Tibial artery (tissue), 4 donors: ENCODE data around the gene HPSE2.

Experiments
- DNase-seq, 2 donors: peaks; one replicate each; pipeline ENCODE4 v3.0.0-alpha.2; 2019
- H3K27ac ChIP-seq, 2 donors: fragments of 200-600 bp; sonication (generic) in 1 of 2; 1 replicate in 1 of 2; 2 replicates in 1 of 2; pipeline ENCODE4 v1.5.1; 2018 to 2019; ENCODE audit warnings: mild to moderate bottlenecking in 1 of 2
- H3K27me3 ChIP-seq, 2 donors: fragments of 200-600 bp; sonication (generic) in 1 of 2; one replicate each; pipeline versions ENCODE4 v1.5.1 to v1.6.0; 2016 to 2019
- H3K36me3 ChIP-seq, 3 donors: fragments of 200-600 bp; sonication (generic) in 2 of 3; one replicate each; pipeline ENCODE4 v1.5.1; 2016 to 2019; ENCODE audit warnings: mild to moderate bottlenecking in 2 of 3
- H3K4me1 ChIP-seq, 4 donors: fragments of 200-600 bp; sonication (generic) in 2 of 4; 1 replicate in 3 of 4; 2 replicates in 1 of 4; pipeline ENCODE4 v1.5.1; 2016 to 2019
- H3K4me3 ChIP-seq, 2 donors: fragments of 200-600 bp; sonication (generic) in 1 of 2; 1 replicate in 1 of 2; 2 replicates in 1 of 2; pipeline ENCODE4 v1.5.1; 2018 to 2019; ENCODE audit warnings: mild to moderate bottlenecking in 2 of 2
- H3K9me3 ChIP-seq, 3 donors: fragments of 200-600 bp; sonication (generic) in 1 of 3; one replicate each; pipeline ENCODE4 v1.5.1; 2016 to 2019
- intact Hi-C: fragments of 100-400 bp; cut with DNase I; formaldehyde crosslinking; loops from one replicate; pipeline ENCODE4 v1.15.0; 2023; ENCODE audit warnings: low total_unique reads
- TF ChIP-seq, protein P1 (sequence below), 2 experiments: fragments of 200-600 bp in 1 of 2; fragments of 450-650 bp in 1 of 2; IDR thresholded peaks; one replicate each; pipeline ENCODE4 v1.5.1; 2017 to 2019; ENCODE audit warnings: antibody characterized with exemption in 2 of 2, mild to moderate bottlenecking in 1 of 2, moderate library complexity in 1 of 2

Gene HPSE2

DNA sequence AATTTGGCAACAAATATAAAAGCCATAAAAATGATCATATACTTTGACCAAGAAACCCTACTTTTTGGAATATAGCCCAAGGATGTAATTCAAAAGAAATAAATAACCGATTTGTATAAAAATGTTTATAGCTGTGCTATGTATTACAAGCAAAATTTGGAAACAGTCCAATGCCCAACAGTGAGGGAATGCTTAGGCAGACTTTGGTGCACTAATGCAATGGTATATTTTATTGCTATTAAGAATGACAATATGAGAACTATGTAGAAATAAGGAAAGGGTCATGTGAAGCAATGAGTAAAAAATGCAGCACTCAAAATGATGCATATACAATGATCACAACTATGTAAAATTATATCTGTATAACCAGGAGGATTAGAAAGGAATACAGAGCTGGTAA is 515.1 kb downstream of the HPSE2 start:
- no peak for DNase-seq
- Histone ChIP-seq H3K27ac (no peak overlapping the region), H3K9me3 (no peaks in the 10 kb centered on the region), H3K4me3 (no peak overlapping the region), H3K4me1 (no peaks in the 10 kb centered on the region), H3K36me3 (no peaks in the 10 kb centered on the region), H3K27me3 (no peaks in the 10 kb centered on the region)
- TF ChIP-seq, protein P1, sequence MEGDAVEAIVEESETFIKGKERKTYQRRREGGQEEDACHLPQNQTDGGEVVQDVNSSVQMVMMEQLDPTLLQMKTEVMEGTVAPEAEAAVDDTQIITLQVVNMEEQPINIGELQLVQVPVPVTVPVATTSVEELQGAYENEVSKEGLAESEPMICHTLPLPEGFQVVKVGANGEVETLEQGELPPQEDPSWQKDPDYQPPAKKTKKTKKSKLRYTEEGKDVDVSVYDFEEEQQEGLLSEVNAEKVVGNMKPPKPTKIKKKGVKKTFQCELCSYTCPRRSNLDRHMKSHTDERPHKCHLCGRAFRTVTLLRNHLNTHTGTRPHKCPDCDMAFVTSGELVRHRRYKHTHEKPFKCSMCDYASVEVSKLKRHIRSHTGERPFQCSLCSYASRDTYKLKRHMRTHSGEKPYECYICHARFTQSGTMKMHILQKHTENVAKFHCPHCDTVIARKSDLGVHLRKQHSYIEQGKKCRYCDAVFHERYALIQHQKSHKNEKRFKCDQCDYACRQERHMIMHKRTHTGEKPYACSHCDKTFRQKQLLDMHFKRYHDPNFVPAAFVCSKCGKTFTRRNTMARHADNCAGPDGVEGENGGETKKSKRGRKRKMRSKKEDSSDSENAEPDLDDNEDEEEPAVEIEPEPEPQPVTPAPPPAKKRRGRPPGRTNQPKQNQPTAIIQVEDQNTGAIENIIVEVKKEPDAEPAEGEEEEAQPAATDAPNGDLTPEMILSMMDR (IDR thresholded peaks at IDR 0.05) = no peak
- intact Hi-C loops = no loop called here

DNA sequence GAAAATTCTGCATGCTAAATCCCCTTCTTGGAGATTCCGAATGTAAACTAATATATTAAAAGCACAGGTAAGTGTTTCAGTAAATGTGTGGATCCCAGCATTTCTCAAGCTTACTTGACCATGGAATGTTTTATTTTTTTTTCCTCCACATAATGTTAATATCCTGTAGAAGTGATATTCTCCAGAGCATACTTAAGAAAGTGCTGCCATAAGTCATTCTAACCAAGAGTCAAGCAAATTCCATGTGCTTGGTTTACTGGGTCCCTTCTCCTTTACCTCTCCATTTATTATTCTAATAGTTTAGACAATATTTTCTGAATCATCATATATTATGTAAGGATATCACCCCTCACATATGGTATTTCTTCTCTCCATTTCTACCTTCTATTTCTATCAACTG is 522.1 kb downstream of the HPSE2 start:
- DNase-seq = no peak
- H3K36me3 ChIP-seq = no peaks in the 10 kb centered on the region
- TF ChIP-seq, protein P1 (IDR thresholded peaks at IDR 0.05) = no peak
- no peaks in the 10 kb centered on the region for H3K9me3 ChIP-seq
- H3K27me3 ChIP-seq = no peaks in the 10 kb centered on the region
- H3K4me3 ChIP-seq = no peak overlapping the region
- intact Hi-C loops = no loop called here
- H3K4me1 ChIP-seq = no peaks in the 10 kb centered on the region
- no peak overlapping the region for H3K27ac ChIP-seq

DNA sequence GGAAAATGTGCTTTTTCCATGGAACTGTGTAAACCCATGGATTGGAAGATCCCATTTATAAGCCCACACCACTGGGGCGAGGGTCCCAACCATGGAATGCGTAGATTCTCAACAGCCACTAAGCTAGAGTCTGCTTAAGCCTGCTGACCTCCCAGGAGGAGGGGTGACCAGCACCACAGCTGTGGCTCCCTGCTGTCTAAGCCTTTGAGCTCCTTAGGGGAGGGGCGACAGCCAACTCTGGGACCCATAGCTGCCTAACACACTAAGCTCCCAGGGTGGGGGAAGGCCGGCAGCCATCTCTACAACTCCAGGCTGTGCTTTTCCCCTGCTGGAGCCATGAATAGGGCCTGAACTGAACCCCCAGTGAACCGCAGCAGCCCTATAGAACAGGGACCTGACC is 539.1 kb downstream of the HPSE2 start:
- Histone ChIP-seq H3K36me3 (no peaks in the 10 kb centered on the region), H3K4me3 (no peak overlapping the region), H3K9me3 (no peaks in the 10 kb centered on the region), H3K27me3 (no peaks in the 10 kb centered on the region), H3K27ac (no peak overlapping the region), H3K4me1 (no peaks in the 10 kb centered on the region)
- DNase-seq = no peak
- intact Hi-C loops = no loop called here
- TF ChIP-seq, protein P1 (IDR thresholded peaks at IDR 0.05) = no peak

DNA sequence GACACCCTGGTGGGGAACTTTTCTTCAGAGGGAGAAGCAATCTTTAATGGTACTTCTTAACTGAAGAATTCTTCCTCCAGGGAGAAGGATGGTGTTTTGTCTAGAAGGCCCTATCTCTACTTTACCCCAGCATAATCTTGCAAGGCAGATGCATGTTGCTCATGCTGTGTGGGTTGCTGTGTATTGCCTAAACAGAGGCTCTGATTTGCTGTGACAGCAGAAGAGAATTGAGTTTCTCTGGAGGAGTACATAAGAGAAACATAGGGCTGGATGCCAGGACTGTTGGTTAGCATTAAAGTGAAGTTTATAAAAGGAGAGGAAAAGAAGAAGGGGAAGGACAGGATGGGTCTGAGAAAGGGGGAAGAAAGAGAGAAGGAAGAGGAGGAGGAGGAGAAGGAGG is 540.8 kb downstream of the HPSE2 start:
- DNase-seq = no peak
- intact Hi-C loops = no loop called here
- H3K4me3 ChIP-seq = no peak overlapping the region
- H3K27ac ChIP-seq = no peak overlapping the region
- no peaks in the 10 kb centered on the region for H3K4me1 ChIP-seq
- H3K27me3 ChIP-seq = no peaks in the 10 kb centered on the region
- no peaks in the 10 kb centered on the region for H3K36me3 ChIP-seq
- TF ChIP-seq, protein P1 (IDR thresholded peaks at IDR 0.05) = no peak
- H3K9me3 ChIP-seq = no peaks in the 10 kb centered on the region

DNA sequence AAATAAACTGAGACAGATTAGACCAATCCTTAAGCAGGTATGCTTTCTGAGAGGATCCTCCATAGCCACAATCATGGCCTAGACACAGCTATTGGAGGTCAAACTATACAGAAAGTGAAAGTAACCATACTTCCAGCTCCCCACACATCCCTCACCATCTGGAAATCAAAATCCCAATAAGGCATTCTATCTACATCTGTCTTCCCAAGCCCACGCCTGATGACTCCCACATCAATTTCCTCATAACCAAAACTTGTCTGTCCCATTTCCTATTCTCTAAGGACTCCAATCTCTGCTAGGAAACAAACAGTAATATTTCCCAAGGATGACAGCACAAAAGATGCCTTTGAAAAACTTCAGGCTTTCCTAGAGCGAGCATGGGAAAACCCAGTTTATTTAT is 541.6 kb downstream of the HPSE2 start:
- intact Hi-C loops = no loop called here
- DNase-seq = no peak
- Histone ChIP-seq H3K27ac (no peak overlapping the region), H3K4me3 (no peak overlapping the region), H3K27me3 (no peaks in the 10 kb centered on the region), H3K4me1 (no peaks in the 10 kb centered on the region), H3K9me3 (peaks cover 0 to 2% (median 0%) of the 10 kb centered on the region in 3 donors), H3K36me3 (no peaks in the 10 kb centered on the region)
- TF ChIP-seq, protein P1 (IDR thresholded peaks at IDR 0.05) = no peak

DNA sequence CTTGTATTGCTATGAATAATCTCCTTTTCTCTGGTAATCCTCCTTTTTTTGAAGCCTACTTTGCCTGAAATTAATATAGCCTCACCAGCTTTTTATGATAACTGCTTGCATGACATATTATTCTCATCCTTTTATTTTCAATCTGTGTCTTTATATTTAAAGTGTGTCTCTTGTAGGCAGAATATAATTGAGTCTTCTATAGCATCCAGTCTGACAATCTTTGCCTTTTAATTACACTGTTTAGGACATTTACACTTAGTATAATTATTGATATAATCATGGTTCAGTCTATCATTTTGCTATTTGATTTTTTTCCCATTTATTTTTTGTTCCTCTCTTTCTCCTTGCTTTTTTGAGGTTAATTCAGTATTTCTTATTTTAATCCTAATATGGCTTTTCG is 548.0 kb downstream of the HPSE2 start:
- no peaks in the 10 kb centered on the region for H3K4me1 ChIP-seq
- H3K27me3 ChIP-seq = no peaks in the 10 kb centered on the region
- TF ChIP-seq, protein P1 (IDR thresholded peaks at IDR 0.05) = no peak
- peaks cover 0 to 13% (median 0%) of the 10 kb centered on the region in 3 donors for H3K9me3 ChIP-seq
- H3K36me3 ChIP-seq = no peaks in the 10 kb centered on the region
- H3K27ac ChIP-seq = no peak overlapping the region
- intact Hi-C loops = no loop called here
- no peak for DNase-seq
- no peak overlapping the region for H3K4me3 ChIP-seq
